SK-N-SH (cell line): ENCODE results near the gene STAT1. TPM values are rescaled to one million over a fixed set of nuclear protein-coding genes. Genes with fewer than 3 reads are reported as not detected.

Source experiments
- CTCF ChIA-PET: fragments of 300-600, 350-600 bp; formaldehyde crosslinking; extraction: SDS; loops from one replicate; lab custom pipeline; 2021; lab: Yijun Ruan, JAX
- POLR2A ChIA-PET: fragments of 350-600 bp; sonication (Branson Sonifier 250); formaldehyde crosslinking; extraction: SDS; loops from one replicate; lab custom pipeline; 2020; ENCODE audit warnings: antibody characterized with exemption, inconsistent platforms; lab: Yijun Ruan, JAX
- DNase-seq: peaks from one replicate; pipeline ENCODE4 v3.0.0; 2012
- H2AFZ ChIP-seq: fragments of 200-600 bp; sonication (generic); 2 replicates; pipeline ENCODE4 v1.8.1; 2016; ENCODE audit warnings: antibody characterized with exemption, mild to moderate bottlenecking, low read depth
- H3F3A ChIP-seq: fragments of 200-600 bp; sonication (generic); replicated peaks from 2 replicates; pipeline ENCODE3; 2016; ENCODE audit warnings: antibody characterized with exemption, mild to moderate bottlenecking; ENCODE audit not compliant: insufficient read depth
- H3K27ac ChIP-seq, 2 experiments: fragments of 200-500 bp in 1 of 2; fragments of 200-600 bp in 1 of 2; sonication (Bioruptor generic) in 1 of 2; sonication (generic), shearing (Covaris generic) in 1 of 2; 2 replicates each; pipeline versions ENCODE4 v1.5.1 to v1.6.1; 2014 to 2016; ENCODE audit warnings: low read depth in 2 of 2, inconsistent platforms in 1 of 2, low read length in 1 of 2, mild to moderate bottlenecking in 1 of 2, mixed read lengths in 1 of 2
- H3K27me3 ChIP-seq: fragments of 200-600 bp; sonication (generic), shearing (Covaris generic); 2 replicates; pipeline ENCODE4 v1.6.1; 2016; ENCODE audit warnings: mixed run types; ENCODE audit not compliant: insufficient read depth
- H3K36me3 ChIP-seq, 2 experiments: fragments of 200-500 bp in 1 of 2; fragments of 200-600 bp in 1 of 2; sonication (Bioruptor generic) in 1 of 2; sonication (generic) in 1 of 2; replicated peaks in 1 of 2; 2 replicates each; pipeline versions ENCODE3 to v1.5.1; 2014 to 2016; ENCODE audit warnings: low read length in 1 of 2, mild to moderate bottlenecking in 1 of 2; ENCODE audit not compliant: insufficient read depth in 2 of 2, control insufficient read depth in 1 of 2
- H3K4me1 ChIP-seq, 2 experiments: fragments of 200-500 bp in 1 of 2; fragments of 200-600 bp in 1 of 2; sonication (Bioruptor generic) in 1 of 2; sonication (generic), shearing (Covaris generic) in 1 of 2; 2 replicates each; pipeline versions ENCODE4 v1.5.1 to v1.6.1; 2014 to 2016; ENCODE audit warnings: low read depth in 1 of 2, low read length in 1 of 2, mixed run types in 1 of 2; ENCODE audit not compliant: insufficient read depth in 2 of 2, control insufficient read depth in 1 of 2
- H3K4me2 ChIP-seq: fragments of 200-600 bp; sonication (generic), shearing (Covaris generic); 2 replicates; pipeline ENCODE4 v1.6.1; 2017; ENCODE audit warnings: mixed run types
- H3K4me3 ChIP-seq, 2 experiments: fragments of 200-500 bp in 1 of 2; fragments of 200-600 bp in 1 of 2; sonication (Bioruptor generic) in 1 of 2; sonication (generic), shearing (Covaris generic) in 1 of 2; 2 replicates each; pipeline versions ENCODE4 v1.5.1 to v1.8.1; 2014 to 2016; ENCODE audit warnings: low read depth in 2 of 2, inconsistent platforms in 1 of 2, low read length in 1 of 2, mild to moderate bottlenecking in 1 of 2, mixed read lengths in 1 of 2, moderate library complexity in 1 of 2
- H3K79me2 ChIP-seq: fragments of 200-600 bp; sonication (generic); 2 replicates; pipeline ENCODE4 v1.8.1; 2017; ENCODE audit warnings: mild to moderate bottlenecking; ENCODE audit not compliant: insufficient read depth
- H3K9ac ChIP-seq: fragments of 200-600 bp; sonication (generic); 2 replicates; pipeline ENCODE4 v1.6.1; 2017; ENCODE audit warnings: mixed run types
- H3K9me2 ChIP-seq: fragments of 200-600 bp; sonication (generic); 2 replicates; pipeline ENCODE4 v1.6.1; 2017; ENCODE audit warnings: mixed run types
- H3K9me3 ChIP-seq: fragments of 200-600 bp; sonication (generic); 2 replicates; pipeline ENCODE4 v1.6.1; 2017; ENCODE audit warnings: mixed run types, mild to moderate bottlenecking, moderate library complexity
- H4K20me1 ChIP-seq: fragments of 200-600 bp; sonication (generic); 2 replicates; pipeline ENCODE4 v1.6.1; 2017; ENCODE audit warnings: mild to moderate bottlenecking, mixed run types; ENCODE audit not compliant: insufficient read depth
- CHD2 ChIP-seq: fragments of 150-350 bp; IDR thresholded peaks from 2 replicates; pipeline ENCODE4 v1.6.1; 2018; ENCODE audit warnings: low read length; ENCODE audit not compliant: partially characterized antibody
- ELF1 ChIP-seq: IDR thresholded peaks from 2 replicates; pipeline ENCODE4 v1.4.0; 2012
- EP300 ChIP-seq, 2 experiments: IDR thresholded peaks; 2 replicates each; pipeline versions ENCODE4 v1.4.0 to v1.6.1; 2012; ENCODE audit warnings: borderline replicate concordance in 1 of 2, low read depth in 1 of 2, low read length in 1 of 2
- EZH2phosphoT487 ChIP-seq: fragments of 200-600 bp; sonication (generic); IDR thresholded peaks from 2 replicates; pipeline ENCODE4 v1.6.1; 2017; ENCODE audit warnings: low read depth, mixed run types, mild to moderate bottlenecking, antibody characterized with exemption, moderate library complexity, borderline replicate concordance
- FOSL2 ChIP-seq: IDR thresholded peaks from 2 replicates; pipeline ENCODE4 v1.4.0; 2012; ENCODE audit warnings: low read depth, mild to moderate bottlenecking, moderate library complexity, borderline replicate concordance
- GABPA ChIP-seq: IDR thresholded peaks from 2 replicates; pipeline ENCODE4 v1.4.0; 2012; ENCODE audit warnings: low read depth, mild to moderate bottlenecking
- JUND ChIP-seq: IDR thresholded peaks from 2 replicates; pipeline ENCODE4 v1.4.0; 2012
- MXI1 ChIP-seq: IDR thresholded peaks from 2 replicates; pipeline ENCODE4 v1.6.1; 2012; ENCODE audit warnings: mild to moderate bottlenecking, low read depth, low read length, improper control_type of control experiment
- NFIC ChIP-seq: IDR thresholded peaks from 2 replicates; pipeline ENCODE4 v1.4.0; 2012; ENCODE audit warnings: borderline replicate concordance
- POLR2AphosphoS5 ChIP-seq: IDR thresholded peaks from 2 replicates; pipeline ENCODE4 v1.6.1; 2012; ENCODE audit warnings: low read depth, low read length
- RAD21 ChIP-seq: IDR thresholded peaks from 2 replicates; pipeline ENCODE4 v1.6.1; 2012; ENCODE audit warnings: mild to moderate bottlenecking, low read length
- RCOR1 ChIP-seq: fragments of 150-350 bp; IDR thresholded peaks from 2 replicates; pipeline ENCODE4 v1.6.1; 2017; ENCODE audit warnings: antibody characterized with exemption, low read length
- RFX5 ChIP-seq: IDR thresholded peaks from 2 replicates; pipeline ENCODE4 v1.6.1; 2012; ENCODE audit warnings: mild to moderate bottlenecking, improper control_type of control experiment, low read length
- RXRA ChIP-seq: IDR thresholded peaks from 2 replicates; pipeline ENCODE4 v1.4.0; 2012; ENCODE audit warnings: low read depth, mild to moderate bottlenecking, borderline replicate concordance
- SIN3A ChIP-seq: IDR thresholded peaks from 2 replicates; pipeline ENCODE4 v1.6.1; 2012; ENCODE audit warnings: low read depth, mild to moderate bottlenecking, low read length, moderate library complexity, borderline replicate concordance
- TCF12 ChIP-seq: IDR thresholded peaks from 2 replicates; pipeline ENCODE4 v1.4.0; 2012
- YY1 ChIP-seq: IDR thresholded peaks from 2 replicates; pipeline ENCODE4 v1.4.0; 2012; ENCODE audit warnings: low read depth, mild to moderate bottlenecking
- WGBS: methylation state at CpG from one replicate; pipeline ENCODE4 v1.1.6; 2017; ENCODE audit warnings: low lambda C conversion rate; 5-methylcytosine and 5-hydroxymethylcytosine counted together
- polyA plus RNA-seq, 3 experiments: library from polyadenylated mRNA; depleted of rRNA; stranded (reverse); fragments of >200 nt; gene quantifications; 2 replicates each; pipeline ENCODE4 v1.2.3, GENCODE V29; 2012
- TF ChIP-seq, protein P1 (sequence below): fragments of 200-600 bp; sonication (generic); IDR thresholded peaks from 2 replicates; pipeline ENCODE4 v1.6.1; 2017; ENCODE audit warnings: antibody characterized with exemption, mild to moderate bottlenecking, moderate library complexity
- TF ChIP-seq, protein P2 (sequence below): IDR thresholded peaks from 2 replicates; pipeline ENCODE4 v1.4.0; 2012; ENCODE audit warnings: low read depth, borderline replicate concordance
- TF ChIP-seq, protein P3 (sequence below): fragments of 150-350 bp; IDR thresholded peaks from 2 replicates; pipeline ENCODE4 v1.6.1; 2016; ENCODE audit warnings: mild to moderate bottlenecking, low read depth, low read length
- TF ChIP-seq, protein P4 (sequence below): IDR thresholded peaks from 2 replicates; pipeline ENCODE4 v1.4.0; 2012; ENCODE audit warnings: low read depth

The STAT1 gene
- polyA plus RNA-seq, 1 of the 3 experiments (the other 2 are of a cell fraction): 22.1 TPM

DNA sequence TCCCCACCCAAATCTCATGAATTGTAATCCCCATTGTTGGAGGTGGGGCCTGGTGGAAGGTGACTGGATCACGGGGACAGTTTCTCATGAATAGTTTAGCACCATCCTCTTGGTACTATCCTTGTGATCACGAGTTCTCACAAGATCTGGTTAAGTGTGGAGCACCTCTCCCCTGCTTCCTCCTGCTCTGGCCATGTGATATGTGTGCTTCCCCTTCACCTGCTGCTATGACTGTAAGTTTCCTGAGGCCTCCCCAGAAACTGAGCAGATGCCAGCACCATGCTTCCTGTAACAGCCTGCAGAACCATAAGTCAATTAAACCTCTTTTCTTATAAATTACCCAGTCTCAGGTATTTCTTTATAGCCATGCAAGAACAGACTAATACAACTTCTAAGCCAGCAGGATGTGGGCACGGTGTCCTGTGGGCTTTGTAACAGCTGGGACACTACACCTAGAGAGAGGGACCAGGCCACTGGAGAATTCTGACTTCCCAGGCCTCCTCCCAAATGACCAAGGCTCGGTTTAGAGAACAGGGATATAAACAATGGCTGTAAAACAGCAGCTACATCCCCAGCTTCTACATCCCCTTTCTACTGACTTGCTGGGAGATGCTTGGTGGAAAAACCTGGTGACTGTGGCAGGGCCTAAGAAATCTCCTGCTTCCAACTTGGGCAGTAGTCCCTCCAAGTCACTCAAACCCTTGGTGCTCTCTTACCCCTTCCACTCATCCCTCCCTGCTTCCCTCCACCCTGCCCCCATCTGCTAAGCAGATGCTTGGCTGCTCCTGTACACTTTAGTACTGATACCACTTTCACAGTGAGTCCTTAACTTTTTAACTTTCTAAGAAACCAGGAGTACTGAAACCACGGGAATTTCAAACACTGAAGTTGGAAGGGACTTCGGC is 10.3 kb downstream of the STAT1 start (continued):
- no peak for TF ChIP-seq EP300 (IDR thresholded peaks at IDR 0.05; ENCODE audit: borderline replicate concordance in 1 of 2, low read depth in 1 of 2, low read length in 1 of 2)

DNA sequence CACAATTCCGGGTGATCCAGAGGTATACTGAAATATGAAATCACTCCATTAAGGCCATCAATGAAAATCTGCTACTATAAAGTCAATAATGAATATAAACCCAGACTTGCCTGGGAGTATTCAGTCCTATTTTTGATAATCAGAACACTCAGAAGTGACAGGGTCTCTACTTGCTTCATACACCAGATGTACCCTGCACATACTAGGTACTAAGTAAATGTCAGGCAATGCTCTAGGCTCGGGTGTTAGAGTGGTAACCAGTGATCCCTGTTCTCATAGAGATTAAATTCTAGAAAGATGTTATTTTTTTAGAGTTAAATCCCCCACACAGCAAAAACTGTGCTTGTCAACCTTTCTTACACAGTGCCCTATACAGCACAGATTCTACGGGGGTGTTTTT is 12.3 kb downstream of the STAT1 start:
- WGBS: 89% methylated on average over 3 of the region's 3 CpGs
- peaks cover 86 to 90% of the 10 kb centered on the region in 2 experiments for H3K36me3 ChIP-seq
- no peaks in the 10 kb centered on the region for H3F3A ChIP-seq
- POLR2A ChIA-PET: no interaction called here
- no peak overlapping the region for H3K9ac ChIP-seq
- H4K20me1 ChIP-seq: no peaks in the 10 kb centered on the region
- H3K4me2 ChIP-seq: no peak overlapping the region
- no peak overlapping the region for H3K4me3 ChIP-seq
- H3K9me3 ChIP-seq: no peaks in the 10 kb centered on the region
- no peak for DNase-seq
- no peaks in the 10 kb centered on the region for H3K27me3 ChIP-seq
- H3K9me2 ChIP-seq: no peaks in the 10 kb centered on the region
- no peaks in the 10 kb centered on the region; a peak in 1 of 4 replicates for H3K4me1 ChIP-seq
- TF ChIP-seq RXRA (no peak), RFX5 (no peak), POLR2AphosphoS5 (no peak), RAD21 (no peak), GABPA (no peak)
- TF ChIP-seq, protein P1, sequence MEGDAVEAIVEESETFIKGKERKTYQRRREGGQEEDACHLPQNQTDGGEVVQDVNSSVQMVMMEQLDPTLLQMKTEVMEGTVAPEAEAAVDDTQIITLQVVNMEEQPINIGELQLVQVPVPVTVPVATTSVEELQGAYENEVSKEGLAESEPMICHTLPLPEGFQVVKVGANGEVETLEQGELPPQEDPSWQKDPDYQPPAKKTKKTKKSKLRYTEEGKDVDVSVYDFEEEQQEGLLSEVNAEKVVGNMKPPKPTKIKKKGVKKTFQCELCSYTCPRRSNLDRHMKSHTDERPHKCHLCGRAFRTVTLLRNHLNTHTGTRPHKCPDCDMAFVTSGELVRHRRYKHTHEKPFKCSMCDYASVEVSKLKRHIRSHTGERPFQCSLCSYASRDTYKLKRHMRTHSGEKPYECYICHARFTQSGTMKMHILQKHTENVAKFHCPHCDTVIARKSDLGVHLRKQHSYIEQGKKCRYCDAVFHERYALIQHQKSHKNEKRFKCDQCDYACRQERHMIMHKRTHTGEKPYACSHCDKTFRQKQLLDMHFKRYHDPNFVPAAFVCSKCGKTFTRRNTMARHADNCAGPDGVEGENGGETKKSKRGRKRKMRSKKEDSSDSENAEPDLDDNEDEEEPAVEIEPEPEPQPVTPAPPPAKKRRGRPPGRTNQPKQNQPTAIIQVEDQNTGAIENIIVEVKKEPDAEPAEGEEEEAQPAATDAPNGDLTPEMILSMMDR: no peak
- CTCF ChIA-PET: no interaction called here
- no peaks in the 10 kb centered on the region for H3K79me2 ChIP-seq
- no peak overlapping the region for H2AFZ ChIP-seq
- no peak overlapping the region for H3K27ac ChIP-seq

DNA sequence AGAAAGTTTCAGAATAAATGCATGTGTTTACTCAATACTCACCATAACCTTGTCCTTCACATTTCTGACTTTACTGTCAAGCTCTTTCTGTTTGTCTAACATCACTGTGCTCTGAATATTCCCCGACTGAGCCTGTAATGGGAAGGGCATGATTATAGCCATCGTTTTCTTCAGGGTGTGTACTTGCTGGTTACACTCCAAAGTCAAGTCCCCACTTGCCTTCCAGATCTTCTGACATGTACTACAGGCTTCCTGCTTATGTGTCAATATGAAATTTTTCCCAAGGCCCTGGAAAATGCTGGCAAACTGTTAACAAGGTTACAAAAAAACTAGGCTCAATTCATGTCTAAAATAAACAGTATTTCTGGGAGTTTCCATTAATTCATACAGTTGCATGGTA is 12.9 kb downstream of the STAT1 start:
- H3K4me1 ChIP-seq: no peaks in the 10 kb centered on the region
- ChIA-PET CTCF (no interaction called here), POLR2A (no interaction called here)
- 92% methylated on average over 2 of the region's 2 CpGs for WGBS
- no peaks in the 10 kb centered on the region for H3K9me2 ChIP-seq
- no peaks in the 10 kb centered on the region for H3K9me3 ChIP-seq
- H4K20me1 ChIP-seq: no peaks in the 10 kb centered on the region
- H3K4me3 ChIP-seq: no peak overlapping the region
- no peak for TF ChIP-seq RXRA
- no peak for TF ChIP-seq TCF12
- TF ChIP-seq, protein P2, sequence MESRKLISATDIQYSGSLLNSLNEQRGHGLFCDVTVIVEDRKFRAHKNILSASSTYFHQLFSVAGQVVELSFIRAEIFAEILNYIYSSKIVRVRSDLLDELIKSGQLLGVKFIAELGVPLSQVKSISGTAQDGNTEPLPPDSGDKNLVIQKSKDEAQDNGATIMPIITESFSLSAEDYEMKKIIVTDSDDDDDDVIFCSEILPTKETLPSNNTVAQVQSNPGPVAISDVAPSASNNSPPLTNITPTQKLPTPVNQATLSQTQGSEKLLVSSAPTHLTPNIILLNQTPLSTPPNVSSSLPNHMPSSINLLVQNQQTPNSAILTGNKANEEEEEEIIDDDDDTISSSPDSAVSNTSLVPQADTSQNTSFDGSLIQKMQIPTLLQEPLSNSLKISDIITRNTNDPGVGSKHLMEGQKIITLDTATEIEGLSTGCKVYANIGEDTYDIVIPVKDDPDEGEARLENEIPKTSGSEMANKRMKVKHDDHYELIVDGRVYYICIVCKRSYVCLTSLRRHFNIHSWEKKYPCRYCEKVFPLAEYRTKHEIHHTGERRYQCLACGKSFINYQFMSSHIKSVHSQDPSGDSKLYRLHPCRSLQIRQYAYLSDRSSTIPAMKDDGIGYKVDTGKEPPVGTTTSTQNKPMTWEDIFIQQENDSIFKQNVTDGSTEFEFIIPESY: no peak
- TF ChIP-seq, protein P3, sequence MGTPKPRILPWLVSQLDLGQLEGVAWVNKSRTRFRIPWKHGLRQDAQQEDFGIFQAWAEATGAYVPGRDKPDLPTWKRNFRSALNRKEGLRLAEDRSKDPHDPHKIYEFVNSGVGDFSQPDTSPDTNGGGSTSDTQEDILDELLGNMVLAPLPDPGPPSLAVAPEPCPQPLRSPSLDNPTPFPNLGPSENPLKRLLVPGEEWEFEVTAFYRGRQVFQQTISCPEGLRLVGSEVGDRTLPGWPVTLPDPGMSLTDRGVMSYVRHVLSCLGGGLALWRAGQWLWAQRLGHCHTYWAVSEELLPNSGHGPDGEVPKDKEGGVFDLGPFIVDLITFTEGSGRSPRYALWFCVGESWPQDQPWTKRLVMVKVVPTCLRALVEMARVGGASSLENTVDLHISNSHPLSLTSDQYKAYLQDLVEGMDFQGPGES: no peak
- no peak for TF ChIP-seq EP300 (IDR thresholded peaks at IDR 0.05; ENCODE audit: borderline replicate concordance in 1 of 2, low read depth in 1 of 2, low read length in 1 of 2)
- no peak for TF ChIP-seq SIN3A
- TF ChIP-seq, protein P4, sequence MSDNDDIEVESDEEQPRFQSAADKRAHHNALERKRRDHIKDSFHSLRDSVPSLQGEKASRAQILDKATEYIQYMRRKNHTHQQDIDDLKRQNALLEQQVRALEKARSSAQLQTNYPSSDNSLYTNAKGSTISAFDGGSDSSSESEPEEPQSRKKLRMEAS: no peak
- no peak for TF ChIP-seq EZH2phosphoT487
- TF ChIP-seq YY1: no peak
- no peak for TF ChIP-seq MXI1
- no peak for TF ChIP-seq RCOR1
- TF ChIP-seq CHD2: no peak
- TF ChIP-seq NFIC: no peak
- no peak for TF ChIP-seq RFX5
- TF ChIP-seq ELF1: no peak
- no peak for TF ChIP-seq JUND
- no peak for TF ChIP-seq FOSL2
- H3K36me3 ChIP-seq: peaks cover 84 to 90% of the 10 kb centered on the region in 2 experiments
- H3K79me2 ChIP-seq: no peaks in the 10 kb centered on the region
- no peak overlapping the region for H3K9ac ChIP-seq
- H3K4me2 ChIP-seq: no peak overlapping the region
- no peaks in the 10 kb centered on the region for H3K27me3 ChIP-seq
- no peak for DNase-seq
- H3K27ac ChIP-seq: no peak overlapping the region
- H2AFZ ChIP-seq: no peak overlapping the region
- no peaks in the 10 kb centered on the region for H3F3A ChIP-seq
